RWPE2 (cell line): ENCODE measurements around the gene AOX1.

ENCODE experiments used
- ATAC-seq: fragments of 200-7000 bp; cut with Tn5 transposase; 3 replicates; pipeline ENCODE4 v1.9.1; 2021; ENCODE audit warnings: low read depth
- DNase-seq: peaks from one replicate; pipeline ENCODE4 v3.0.0-alpha.2; 2020; ENCODE audit warnings: low spot score
- H3K27ac ChIP-seq: fragments of 450-650 bp; 2 replicates; pipeline ENCODE4 v1.5.1; 2017; ENCODE audit warnings: mild to moderate bottlenecking; ENCODE audit not compliant: poor library complexity, severe bottlenecking
- H3K27me3 ChIP-seq: fragments of 250-450 bp; sonication (Bioruptor Pico); 2 replicates; pipeline ENCODE4 v1.5.1; 2021; ENCODE audit warnings: mild to moderate bottlenecking, moderate library complexity; ENCODE audit not compliant: insufficient read depth, poor library complexity, severe bottlenecking
- H3K36me3 ChIP-seq: fragments of 250-450 bp; sonication (Bioruptor Pico); 2 replicates; pipeline ENCODE4 v1.5.1; 2020; ENCODE audit warnings: low read depth, mild to moderate bottlenecking, moderate library complexity
- H3K4me1 ChIP-seq: fragments of 250-450 bp; sonication (Bioruptor Pico); 2 replicates; pipeline ENCODE4 v1.5.1; 2021; ENCODE audit warnings: mild to moderate bottlenecking, moderate library complexity; ENCODE audit not compliant: insufficient read depth, poor library complexity, severe bottlenecking
- H3K4me3 ChIP-seq: fragments of 250-450 bp; sonication (Bioruptor Pico); 2 replicates; pipeline ENCODE4 v1.5.1; 2021; ENCODE audit warnings: mild to moderate bottlenecking, moderate library complexity; ENCODE audit not compliant: severe bottlenecking
- H3K9me3 ChIP-seq: fragments of 250-450 bp; sonication (Bioruptor Pico); 2 replicates; pipeline ENCODE4 v1.5.1; 2021; ENCODE audit warnings: mild to moderate bottlenecking, moderate library complexity; ENCODE audit not compliant: severe bottlenecking
- TF ChIP-seq, protein P1 (sequence below): fragments of 450-650 bp; IDR thresholded peaks from one replicate; pipeline ENCODE4 v1.5.1; 2017; ENCODE audit warnings: mild to moderate bottlenecking, moderate library complexity; ENCODE audit not compliant: poor library complexity, severe bottlenecking

Gene AOX1

DNA sequence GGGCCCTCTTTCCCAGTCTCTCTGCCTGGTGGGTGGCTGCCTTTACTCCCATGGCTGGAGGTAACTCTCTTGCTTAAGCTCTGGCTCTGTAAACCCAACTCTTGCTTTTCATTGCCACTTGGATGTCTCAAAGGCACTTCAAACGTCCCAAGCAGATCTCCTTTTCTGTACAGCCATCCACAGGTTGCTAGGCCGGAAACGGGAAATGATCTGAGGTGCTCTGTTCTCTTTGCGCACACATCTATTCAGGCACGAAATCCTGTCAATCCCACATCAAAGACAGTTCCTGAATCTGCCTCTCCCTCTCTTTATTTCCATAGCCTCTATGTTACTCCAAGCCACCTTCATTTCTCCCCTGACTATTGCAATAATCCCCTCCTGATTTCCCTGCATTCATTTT, 87.4 kb downstream of the AOX1 start:
- TF ChIP-seq, protein P1, sequence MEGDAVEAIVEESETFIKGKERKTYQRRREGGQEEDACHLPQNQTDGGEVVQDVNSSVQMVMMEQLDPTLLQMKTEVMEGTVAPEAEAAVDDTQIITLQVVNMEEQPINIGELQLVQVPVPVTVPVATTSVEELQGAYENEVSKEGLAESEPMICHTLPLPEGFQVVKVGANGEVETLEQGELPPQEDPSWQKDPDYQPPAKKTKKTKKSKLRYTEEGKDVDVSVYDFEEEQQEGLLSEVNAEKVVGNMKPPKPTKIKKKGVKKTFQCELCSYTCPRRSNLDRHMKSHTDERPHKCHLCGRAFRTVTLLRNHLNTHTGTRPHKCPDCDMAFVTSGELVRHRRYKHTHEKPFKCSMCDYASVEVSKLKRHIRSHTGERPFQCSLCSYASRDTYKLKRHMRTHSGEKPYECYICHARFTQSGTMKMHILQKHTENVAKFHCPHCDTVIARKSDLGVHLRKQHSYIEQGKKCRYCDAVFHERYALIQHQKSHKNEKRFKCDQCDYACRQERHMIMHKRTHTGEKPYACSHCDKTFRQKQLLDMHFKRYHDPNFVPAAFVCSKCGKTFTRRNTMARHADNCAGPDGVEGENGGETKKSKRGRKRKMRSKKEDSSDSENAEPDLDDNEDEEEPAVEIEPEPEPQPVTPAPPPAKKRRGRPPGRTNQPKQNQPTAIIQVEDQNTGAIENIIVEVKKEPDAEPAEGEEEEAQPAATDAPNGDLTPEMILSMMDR = no peak
- H3K36me3 ChIP-seq = no peaks in the 10 kb centered on the region
- no peak overlapping the region for H3K27ac ChIP-seq
- H3K27me3 ChIP-seq = no peaks in the 10 kb centered on the region
- H3K4me1 ChIP-seq = peaks cover under 1% of the 10 kb centered on the region
- ATAC-seq (no peak), DNase-seq (no peak)
- H3K4me3 ChIP-seq = no peak overlapping the region
- no peaks in the 10 kb centered on the region for H3K9me3 ChIP-seq

- no peaks in the 10 kb centered on the region for H3K27me3 ChIP-seq
- H3K4me3 ChIP-seq = no peak overlapping the region
- no peaks in the 10 kb centered on the region for H3K9me3 ChIP-seq
- no peaks in the 10 kb centered on the region for H3K36me3 ChIP-seq
- H3K27ac ChIP-seq = no peak overlapping the region
- ATAC-seq = no peak
- peaks cover 12% of the 10 kb centered on the region for H3K4me1 ChIP-seq
- DNase-seq = no peak
- TF ChIP-seq, protein P1 = no peak
Measured at GRCh38 chr2:200674837-200675236, 89.0 kb downstream of the AOX1 start.

DNA sequence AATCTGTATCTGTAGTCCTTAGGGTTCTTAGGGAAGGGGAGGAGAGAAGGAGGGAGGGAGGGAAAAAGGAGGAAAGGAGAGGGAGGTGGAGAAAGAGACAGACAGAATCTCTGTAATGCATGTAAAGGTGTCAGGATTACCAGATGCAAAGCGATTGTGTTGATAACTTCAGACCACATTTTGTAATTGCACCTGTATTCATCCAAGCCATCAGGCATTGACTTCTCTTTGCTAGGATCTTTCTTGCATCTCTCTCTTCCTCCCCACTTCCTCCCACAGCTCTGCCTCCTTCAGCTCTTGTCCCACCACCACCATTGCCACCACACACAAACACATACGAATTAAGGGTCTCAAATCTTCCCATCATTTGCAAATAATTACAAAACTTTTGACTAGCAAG, 91.4 kb downstream of the AOX1 start:
- no peak overlapping the region for H3K4me3 ChIP-seq
- TF ChIP-seq, protein P1 = no peak
- peaks cover 12% of the 10 kb centered on the region for H3K4me1 ChIP-seq
- peak overlapping the region; percentile 57 for H3K27ac ChIP-seq
- DNase-seq (no peak), ATAC-seq (no peak)
- no peaks in the 10 kb centered on the region for H3K27me3 ChIP-seq
- H3K36me3 ChIP-seq = no peaks in the 10 kb centered on the region
- H3K9me3 ChIP-seq = no peaks in the 10 kb centered on the region

- H3K27ac ChIP-seq = peak overlapping the region; percentile 57
- H3K4me1 ChIP-seq = peaks cover 12% of the 10 kb centered on the region
- TF ChIP-seq, protein P1 = peak; percentile 10
- H3K27me3 ChIP-seq = no peaks in the 10 kb centered on the region
- no peaks in the 10 kb centered on the region for H3K9me3 ChIP-seq
- H3K36me3 ChIP-seq = no peaks in the 10 kb centered on the region
- H3K4me3 ChIP-seq = no peak overlapping the region
- no peak for DNase-seq
- peak; percentile 64 for ATAC-seq
Measured at GRCh38 chr2:200677721-200678532, 92.1 kb downstream of the AOX1 start.

DNA sequence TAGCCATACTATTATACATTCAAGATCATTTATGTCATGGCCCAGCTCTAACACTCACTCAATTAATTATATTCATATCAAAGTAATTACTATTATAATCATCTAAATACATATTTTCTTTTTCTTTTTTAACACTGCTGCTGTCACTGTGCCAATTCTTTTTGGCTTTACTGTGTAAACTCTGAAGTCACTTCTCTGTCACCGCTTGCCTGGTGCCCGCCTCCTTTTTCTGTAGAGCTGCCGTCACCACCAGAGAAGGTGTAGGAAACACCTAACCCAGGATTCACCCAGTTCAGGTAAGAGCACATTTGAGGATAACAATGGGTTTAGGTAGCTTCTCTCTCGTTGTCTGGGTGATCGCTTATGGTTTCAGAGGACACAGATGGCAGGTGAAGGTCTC, 93.3 kb downstream of the AOX1 start:
- ATAC-seq = no peak
- no peaks in the 10 kb centered on the region for H3K27me3 ChIP-seq

More for the DNA sequence above, 93.3 kb downstream of the AOX1 start:
- Histone ChIP-seq H3K4me1 (peaks cover 12% of the 10 kb centered on the region), H3K9me3 (no peaks in the 10 kb centered on the region), H3K36me3 (no peaks in the 10 kb centered on the region), H3K4me3 (no peak overlapping the region), H3K27ac (peak overlapping the region; percentile 57)
- TF ChIP-seq, protein P1 = no peak
- no peak for DNase-seq
